GM19035 (cell line): ENCODE measurements around the gene RGP1.

ENCODE experiments used
- ATAC-seq: cut with Tn5 transposase; IDR thresholded peaks from one replicate; pipeline ENCODE4 v1.9.1; 2021; ENCODE audit not compliant: unreplicated experiment

RGP1 gene

DNA sequence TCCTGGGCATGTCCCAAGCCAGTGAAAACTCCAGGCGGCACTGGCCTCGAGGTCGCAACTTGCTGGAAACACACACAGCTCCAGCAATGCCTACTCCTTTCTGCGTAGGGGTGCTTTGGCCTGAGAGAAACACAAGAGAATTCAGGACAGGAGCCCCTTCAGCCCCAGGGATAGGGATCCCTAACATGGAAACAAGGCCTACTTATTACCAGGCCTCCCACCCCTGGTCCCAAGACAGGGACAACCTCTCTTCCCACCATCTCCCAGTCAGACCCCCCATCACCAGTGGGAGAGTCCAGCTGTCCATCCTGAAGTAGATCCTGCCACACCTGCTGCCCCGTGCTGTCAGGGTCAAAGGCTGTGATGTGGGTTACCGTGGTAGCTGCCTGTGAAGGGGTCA is 8.8 kb upstream of the RGP1 start:
- no peak for ATAC-seq

- no peak for ATAC-seq
Measured at GRCh38 chr9:35741740-35742139, 7.3 kb upstream of the RGP1 start.

- no peak for ATAC-seq
Measured at GRCh38 chr9:35743452-35743851, 5.6 kb upstream of the RGP1 start.

GRCh38 chr9:35743880-35744518 is 5.1 kb upstream of the RGP1 start:
- no peak for ATAC-seq

GRCh38 chr9:35745569-35745968 is 3.5 kb upstream of the RGP1 start:
- no peak for ATAC-seq

DNA sequence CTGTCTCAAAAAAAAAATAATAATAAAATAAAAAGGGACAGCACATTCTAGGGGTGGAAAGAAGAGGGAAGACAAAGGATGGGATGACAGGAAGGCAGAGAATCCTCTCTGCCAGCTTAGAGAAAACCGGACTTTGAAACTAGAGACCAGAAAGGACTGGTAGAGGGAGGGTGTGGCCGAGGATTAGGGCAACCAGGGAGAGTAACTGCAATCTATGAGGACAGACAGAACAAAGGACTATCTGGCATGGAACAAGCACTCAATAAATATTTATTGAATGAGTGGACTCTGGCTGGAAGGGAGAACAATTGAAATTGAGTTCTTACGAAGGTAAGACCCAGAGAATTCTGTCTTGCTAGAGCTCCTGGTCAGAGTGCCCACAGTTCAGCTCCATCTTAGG is 2.5 kb upstream of the RGP1 start:
- ATAC-seq = no peak

DNA sequence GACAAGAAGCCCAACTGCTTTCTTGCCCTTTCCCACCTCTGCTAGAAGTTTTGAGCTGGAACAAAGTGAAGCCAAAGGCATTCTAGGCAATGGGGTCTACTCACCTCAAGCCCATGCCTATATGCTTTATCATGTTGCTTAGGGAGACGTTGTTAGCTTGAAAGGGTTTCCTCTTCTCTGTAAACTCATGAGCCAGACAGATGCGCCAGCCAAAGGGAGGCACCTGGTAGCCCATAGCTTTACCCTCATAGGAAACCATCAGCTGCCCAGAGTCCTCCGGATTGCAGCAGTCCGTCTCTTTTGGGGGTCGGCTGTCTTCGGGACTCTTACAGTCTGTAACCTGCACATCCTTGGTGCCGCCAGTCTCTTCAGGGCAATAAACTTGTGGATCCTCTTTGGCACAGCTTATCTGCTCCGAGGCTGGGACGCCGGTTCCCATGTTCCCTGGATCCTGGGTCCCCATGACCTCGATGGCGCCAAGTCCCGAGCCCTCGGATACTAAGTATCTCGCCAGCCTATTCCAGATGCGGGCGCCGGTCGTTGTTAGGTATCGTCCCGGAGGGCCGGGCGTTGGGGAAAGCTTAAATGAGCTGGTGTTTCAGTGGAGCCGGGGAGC is 737 bp upstream of the RGP1 start:
- no peak for ATAC-seq

GRCh38 chr9:35749515-35750255 is 598 bp downstream of the RGP1 start:
- ATAC-seq = peak; percentile 41

DNA sequence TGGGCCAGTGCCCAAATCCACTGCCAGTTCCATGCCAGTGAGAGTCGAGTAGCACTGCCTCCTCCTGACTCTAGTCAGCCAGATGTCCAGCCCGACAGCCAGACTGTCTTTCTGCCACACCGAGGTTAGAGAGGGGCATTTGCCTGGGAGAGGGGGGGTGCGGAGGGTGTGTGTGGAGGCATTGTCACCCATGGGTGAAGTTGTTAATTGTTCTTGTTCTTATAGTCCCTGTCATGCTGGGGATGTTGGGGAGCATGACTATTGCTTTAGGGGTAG is 1.1 kb downstream of the RGP1 start:
- ATAC-seq = no peak

- ATAC-seq = no peak
Measured at GRCh38 chr9:35753466-35753865, 4.4 kb downstream of the RGP1 start.

GRCh38 chr9:35754264-35754663 is 5.2 kb downstream of the RGP1 start, which contains the start of gene MSMP:
Gene MSMP, minus strand, starts transcription at chr9:35754276. Its CDS starts 147 bp downstream, at chr9:35754129.
- ATAC-seq = no peak

DNA sequence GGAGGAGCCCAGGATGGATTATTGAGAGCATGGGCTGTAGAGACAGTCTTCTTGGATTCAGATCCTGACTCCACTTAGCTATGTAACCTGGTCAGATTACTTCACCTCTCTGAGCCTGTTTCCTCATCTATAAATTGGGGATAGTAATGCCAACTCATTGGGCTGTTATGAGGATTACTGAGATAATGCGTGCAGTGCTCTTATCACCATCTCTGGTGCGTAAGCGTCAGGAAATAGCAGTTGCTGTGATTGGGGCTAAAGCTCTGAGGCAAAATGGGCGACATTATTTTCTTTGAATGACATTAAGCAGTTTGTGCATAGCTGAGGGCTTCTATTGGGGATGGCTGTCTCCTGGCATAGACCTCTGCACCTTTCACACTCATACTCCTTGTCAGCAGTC is 6.0 kb downstream of the RGP1 start:
- no peak for ATAC-seq

GRCh38 chr9:35756275-35757225 is 7.5 kb downstream of the RGP1 start:
- ATAC-seq = peak; percentile 63

DNA sequence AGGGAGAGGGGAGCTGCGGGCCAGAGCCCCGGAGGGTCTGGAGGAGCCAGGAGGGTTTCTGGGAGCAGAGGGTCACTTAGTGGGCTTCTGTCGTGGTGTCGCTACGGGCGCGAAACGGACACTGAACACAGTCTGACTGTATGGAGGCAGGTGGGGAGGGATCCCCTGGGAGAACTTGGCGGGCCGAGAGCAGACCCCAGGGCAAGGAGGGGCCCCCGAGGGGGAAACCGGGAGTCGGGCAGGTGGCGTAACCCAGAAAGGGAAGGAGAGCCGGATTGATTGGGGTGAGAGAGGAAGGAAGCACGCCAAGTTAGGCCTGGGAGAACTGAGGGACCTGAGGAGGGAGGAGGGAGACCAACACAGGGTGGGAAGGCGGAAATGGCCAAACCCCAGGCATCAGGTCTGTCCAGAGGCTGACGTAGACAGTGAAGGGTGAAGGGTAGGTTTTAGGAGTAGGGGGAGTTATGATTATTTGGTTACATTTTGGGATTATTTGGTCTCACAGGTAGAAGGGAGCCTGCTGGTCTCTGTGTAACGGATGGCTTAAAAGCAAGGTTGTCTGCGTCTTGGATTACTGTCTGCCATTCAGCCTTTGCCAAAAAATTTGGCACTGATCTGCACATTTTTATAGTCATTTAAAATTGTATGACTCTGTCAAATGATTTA is 8.3 kb downstream of the RGP1 start:
- ATAC-seq = peak; percentile 42

DNA sequence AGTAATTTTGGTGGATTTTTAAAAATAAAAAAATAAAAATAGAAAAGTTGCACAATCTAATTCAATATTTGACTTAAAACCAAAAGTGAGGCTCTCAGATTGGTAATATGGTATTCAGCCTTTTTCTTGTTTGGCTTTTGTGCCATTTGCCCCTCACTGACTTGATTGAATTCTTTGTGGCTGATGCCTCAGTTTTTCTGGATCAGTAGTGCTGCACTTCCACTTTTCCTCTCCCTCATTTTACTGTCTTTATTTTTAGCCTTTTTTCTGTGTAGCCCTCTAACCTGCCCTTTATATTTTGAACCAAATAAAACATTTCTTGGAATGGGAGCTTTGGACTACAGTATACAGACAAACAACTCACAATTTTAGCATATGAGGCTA is 8.8 kb downstream of the RGP1 start:
- no peak for ATAC-seq

- no peak for ATAC-seq
Measured at GRCh38 chr9:35758475-35759050, 9.5 kb downstream of the RGP1 start.

DNA sequence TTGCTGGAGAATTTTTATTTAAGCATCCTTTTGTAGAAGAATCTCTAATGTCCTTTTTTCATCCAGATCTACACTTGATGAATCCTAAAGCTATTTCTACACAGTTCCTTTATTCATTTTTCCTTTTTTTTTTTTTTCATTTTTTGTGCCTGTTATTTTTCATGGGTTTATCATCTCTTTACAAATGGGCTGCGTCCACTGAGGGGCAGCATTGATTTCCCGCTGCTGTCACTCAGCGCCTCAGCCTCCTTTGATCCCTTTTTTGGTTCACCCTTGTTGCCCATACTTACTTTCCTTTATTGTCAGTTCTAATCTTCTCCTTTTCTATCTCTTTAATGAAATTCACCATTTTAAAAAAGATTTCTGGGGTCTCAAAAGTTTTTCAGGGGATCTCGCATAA is 10.7 kb downstream of the RGP1 start:
- no peak for ATAC-seq

- no peak for ATAC-seq
Measured at GRCh38 chr9:35760651-35761050, 11.6 kb downstream of the RGP1 start.

- no peak for ATAC-seq
Measured at GRCh38 chr9:35763181-35763580, 14.1 kb downstream of the RGP1 start.

DNA sequence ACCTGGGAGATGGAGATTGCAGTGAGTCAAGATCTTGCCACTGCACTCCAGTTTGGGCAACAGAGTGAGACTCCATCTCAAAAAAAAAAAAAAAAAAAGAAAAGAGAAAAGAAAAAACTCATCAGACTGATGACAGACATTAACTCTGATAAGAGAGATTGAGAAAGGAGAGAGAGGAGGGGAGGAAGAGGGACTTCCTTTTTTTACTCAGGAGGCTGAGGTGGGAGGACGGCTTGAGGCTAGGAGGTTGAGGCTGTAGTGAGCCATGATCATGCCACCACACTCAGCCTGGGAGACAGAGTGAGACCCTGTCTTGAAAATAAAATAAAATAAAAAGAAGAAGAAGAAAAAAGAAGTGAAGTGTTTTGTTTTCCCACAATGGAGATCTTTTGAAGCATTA is 14.7 kb downstream of the RGP1 start:
- no peak for ATAC-seq

GRCh38 chr9:35766997-35767396 is 17.9 kb downstream of the RGP1 start:
- ATAC-seq = no peak
